Loucy (cell line): ENCODE data around the gene NUTM2D.
"Not testable (repeated sequence)": the region's sequence is repeated elsewhere in the genome, so short reads cannot be mapped to it uniquely, and the experiment has no call there.

Experiments
- EZH2phosphoT487 ChIP-seq: fragments of 200-600 bp; IDR thresholded peaks from 2 replicates; pipeline ENCODE4 v1.6.1; 2018; ENCODE audit warnings: antibody characterized with exemption, mild to moderate bottlenecking, moderate library complexity, borderline replicate concordance
- TF ChIP-seq, protein P1 (sequence below): fragments of 200-600 bp; sonication (generic); conservative IDR thresholded peaks from 2 replicates; pipeline ENCODE4 v1.5.1; 2014; ENCODE audit warnings: mild to moderate bottlenecking, antibody characterized with exemption, low read length

DNA sequence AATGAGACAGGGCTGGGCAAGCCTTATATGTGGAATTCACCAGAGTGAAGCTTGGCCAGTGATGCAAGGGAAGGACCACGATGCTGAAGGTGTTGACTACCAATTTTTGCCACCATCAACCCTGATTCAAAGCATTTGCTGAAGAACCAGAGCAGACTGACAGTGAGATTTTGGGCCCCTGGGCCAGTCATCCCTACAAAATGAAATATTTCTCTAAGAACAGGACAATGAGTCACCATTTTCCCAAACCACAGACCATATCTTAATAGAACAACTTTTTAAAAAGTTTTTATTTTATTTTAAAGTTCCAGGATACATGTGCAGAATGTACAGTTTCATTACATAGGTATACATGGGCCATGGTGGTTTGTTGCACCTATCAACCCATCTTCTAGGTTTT is 16.5 kb downstream of the NUTM2D start:
- TF ChIP-seq, protein P1, sequence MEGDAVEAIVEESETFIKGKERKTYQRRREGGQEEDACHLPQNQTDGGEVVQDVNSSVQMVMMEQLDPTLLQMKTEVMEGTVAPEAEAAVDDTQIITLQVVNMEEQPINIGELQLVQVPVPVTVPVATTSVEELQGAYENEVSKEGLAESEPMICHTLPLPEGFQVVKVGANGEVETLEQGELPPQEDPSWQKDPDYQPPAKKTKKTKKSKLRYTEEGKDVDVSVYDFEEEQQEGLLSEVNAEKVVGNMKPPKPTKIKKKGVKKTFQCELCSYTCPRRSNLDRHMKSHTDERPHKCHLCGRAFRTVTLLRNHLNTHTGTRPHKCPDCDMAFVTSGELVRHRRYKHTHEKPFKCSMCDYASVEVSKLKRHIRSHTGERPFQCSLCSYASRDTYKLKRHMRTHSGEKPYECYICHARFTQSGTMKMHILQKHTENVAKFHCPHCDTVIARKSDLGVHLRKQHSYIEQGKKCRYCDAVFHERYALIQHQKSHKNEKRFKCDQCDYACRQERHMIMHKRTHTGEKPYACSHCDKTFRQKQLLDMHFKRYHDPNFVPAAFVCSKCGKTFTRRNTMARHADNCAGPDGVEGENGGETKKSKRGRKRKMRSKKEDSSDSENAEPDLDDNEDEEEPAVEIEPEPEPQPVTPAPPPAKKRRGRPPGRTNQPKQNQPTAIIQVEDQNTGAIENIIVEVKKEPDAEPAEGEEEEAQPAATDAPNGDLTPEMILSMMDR, result not testable (repeated sequence)
- not testable (repeated sequence) for TF ChIP-seq EZH2phosphoT487
